ENCODE results near the gene TUBB4B.

The TUBB4B gene

GRCh38 chr9:137263506-137263905 lies 22.4 kb downstream of the TUBB4B start (continued):
- no peak for TF ChIP-seq ZNF664 (tag by site-specific recombination; IDR thresholded peaks at IDR 0.05)
- TF ChIP-seq ZBTB10 (tag by site-specific recombination; IDR thresholded peaks at IDR 0.05), result no peak

GRCh38 chr9:137264067-137264466 lies 23.0 kb downstream of the TUBB4B start:
- H3K4me1 ChIP-seq (ENCODE audit: control insufficient read depth, insufficient read depth, low read length), result no peaks in the 10 kb centered on the region
- no peak overlapping the region for H3K27ac ChIP-seq (ENCODE audit: extremely low read depth, low read depth, low read length)
- no peaks in the 10 kb centered on the region for H3K9me3 ChIP-seq (ENCODE audit: control insufficient read depth, insufficient read depth, low read depth, low read length)
- POLR2A ChIA-PET, result interaction anchor here (0.6 to 10.1 kb wide), 5 partner anchors 16 to 298 kb away, joined by 3 to 103 read pairs (median 4); partner anchors contain the start of gene TUBB4B
- H3K4me3 ChIP-seq (ENCODE audit: low read depth, low read length), result no peak overlapping the region
- H3K36me3 ChIP-seq (ENCODE audit: control insufficient read depth in 2 of 2, insufficient read depth in 1 of 2, low read length in 2 of 2), result peaks cover 2 to 49% of the 10 kb centered on the region in 2 experiments; a peak in 2 of 3 replicates
- CTCF ChIA-PET, result interaction anchor here (0.6 to 6.1 kb wide), 5 partner anchors 8 to 29 kb away, joined by 3 to 37 read pairs (median 3); no protein-coding TSS in a partner anchor
- no peak for TF ChIP-seq MEIS1 (CRISPR knock-in tag; IDR thresholded peaks at IDR 0.05; ENCODE audit: borderline replicate concordance)
- TF ChIP-seq ZNF157 (tag by site-specific recombination; IDR thresholded peaks at IDR 0.05), result no peak
- no peak for TF ChIP-seq ZBTB8A (tag by site-specific recombination; IDR thresholded peaks at IDR 0.05)
- no peak for TF ChIP-seq ZNF423 (tag by site-specific recombination; IDR thresholded peaks at IDR 0.05)
- no peak for TF ChIP-seq HOXC10 (CRISPR knock-in tag; IDR thresholded peaks at IDR 0.05)
- TF ChIP-seq ZNF148 (tag by site-specific recombination; IDR thresholded peaks at IDR 0.05; ENCODE audit: borderline replicate concordance), result no peak
- no peak for TF ChIP-seq ZNF175 (tag by site-specific recombination; IDR thresholded peaks at IDR 0.05)
- no peak for TF ChIP-seq ZNF394 (tag by site-specific recombination; IDR thresholded peaks at IDR 0.05; ENCODE audit: borderline replicate concordance)
- no peak for TF ChIP-seq ZNF843 (tag by site-specific recombination; IDR thresholded peaks at IDR 0.05)
- no peak for TF ChIP-seq BCL11A (tag by site-specific recombination; IDR thresholded peaks at IDR 0.05; ENCODE audit: low read depth)
- no peak for TF ChIP-seq ZNF585B (tag by site-specific recombination; IDR thresholded peaks at IDR 0.05)
- TF ChIP-seq KLF10 (tag by site-specific recombination; IDR thresholded peaks at IDR 0.05), result no peak
- no peak for TF ChIP-seq ZNF266 (tag by site-specific recombination; IDR thresholded peaks at IDR 0.05; ENCODE audit: low read depth)
- TF ChIP-seq ZBTB26 (tag by site-specific recombination; optimal IDR thresholded peaks at IDR 0.05), result no peak
- TF ChIP-seq ZNF112 (tag by site-specific recombination; IDR thresholded peaks at IDR 0.05), result no peak
- no peak for TF ChIP-seq ZNF596 (tag by site-specific recombination; IDR thresholded peaks at IDR 0.05)
- no peak for TF ChIP-seq ZNF362 (tag by site-specific recombination; IDR thresholded peaks at IDR 0.05)
- TF ChIP-seq ZNF830 (tag by site-specific recombination; IDR thresholded peaks at IDR 0.05; ENCODE audit: low read depth), result no peak

Measured in HEK293 (cell line).